Neuron (in vitro differentiated cells): ENCODE measurements around the gene AMHR2.
"Not testable (repeated sequence)": the region's sequence is repeated elsewhere in the genome, so short reads cannot be mapped to it uniquely, and the experiment has no call there.

Source experiments
- H2AFZ ChIP-seq: one replicate; pipeline ENCODE4 v1.6.1; 2013; ENCODE audit warnings: low read depth, mild to moderate bottlenecking, inconsistent platforms, low read length, moderate library complexity
- H3K27me3 ChIP-seq: one replicate; pipeline ENCODE4 v1.6.1; 2013; ENCODE audit warnings: low read length; ENCODE audit not compliant: insufficient read depth
- H3K36me3 ChIP-seq: one replicate; pipeline ENCODE4 v1.6.1; 2013; ENCODE audit warnings: low read length; ENCODE audit not compliant: insufficient read depth
- H3K4me1 ChIP-seq: one replicate; pipeline ENCODE4 v1.6.1; 2013; ENCODE audit warnings: low read length; ENCODE audit not compliant: insufficient read depth
- H3K4me3 ChIP-seq: 2 replicates; pipeline ENCODE4 v1.5.1; 2013; ENCODE audit warnings: mild to moderate bottlenecking, low read length, moderate library complexity
- H3K9me3 ChIP-seq: one replicate; pipeline ENCODE4 v1.6.1; 2013; ENCODE audit warnings: low read length

AMHR2 gene

DNA sequence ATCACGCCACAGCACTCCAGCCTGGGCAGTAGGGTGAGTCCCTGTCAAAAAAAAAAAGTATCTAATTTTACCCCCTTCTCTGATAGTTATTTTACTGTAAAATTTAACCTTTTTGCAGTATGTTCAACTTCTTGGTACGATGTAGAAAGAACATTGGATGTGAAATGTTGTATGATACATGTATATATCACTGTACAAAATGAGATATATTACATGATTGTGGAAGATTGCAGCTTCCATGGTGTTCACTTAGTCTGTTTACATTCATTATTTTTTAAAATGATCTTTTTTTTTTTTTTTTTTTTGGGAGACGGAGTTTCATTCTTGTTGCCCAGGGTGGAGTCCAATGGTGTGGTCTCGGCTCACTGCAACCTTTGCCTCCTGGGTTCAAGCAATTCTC lies 34.7 kb upstream of the AMHR2 start:
- no peak overlapping the region for H3K4me3 ChIP-seq
- peaks cover 2% of the 10 kb centered on the region for H3K9me3 ChIP-seq
- peaks cover 33% of the 10 kb centered on the region for H3K36me3 ChIP-seq
- H3K27me3 ChIP-seq: no peaks in the 10 kb centered on the region
- peaks cover 10% of the 10 kb centered on the region for H3K4me1 ChIP-seq
- H2AFZ ChIP-seq: no peak overlapping the region

DNA sequence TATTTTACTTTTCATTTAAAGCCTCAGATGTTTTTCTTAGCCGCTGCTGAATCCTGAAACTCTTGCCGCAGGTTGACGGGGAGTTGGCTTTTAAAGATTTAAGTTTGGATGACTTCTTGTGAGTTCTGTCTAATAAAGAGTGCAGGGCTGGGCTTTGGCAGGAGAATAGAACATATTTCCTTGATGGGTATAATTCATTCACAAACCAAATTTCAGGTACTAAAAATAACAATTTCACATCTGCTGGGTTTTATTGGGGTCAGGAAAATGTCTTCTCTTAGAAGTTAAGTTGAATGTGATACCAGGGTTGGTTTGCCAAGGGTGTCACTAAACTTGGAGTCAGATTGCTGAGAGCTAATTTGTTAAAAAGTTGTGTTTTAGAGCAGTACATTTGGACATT lies 34.0 kb upstream of the AMHR2 start:
- Histone ChIP-seq H3K27me3 (no peaks in the 10 kb centered on the region), H3K36me3 (peaks cover 27% of the 10 kb centered on the region), H3K4me3 (no peak overlapping the region)

DNA sequence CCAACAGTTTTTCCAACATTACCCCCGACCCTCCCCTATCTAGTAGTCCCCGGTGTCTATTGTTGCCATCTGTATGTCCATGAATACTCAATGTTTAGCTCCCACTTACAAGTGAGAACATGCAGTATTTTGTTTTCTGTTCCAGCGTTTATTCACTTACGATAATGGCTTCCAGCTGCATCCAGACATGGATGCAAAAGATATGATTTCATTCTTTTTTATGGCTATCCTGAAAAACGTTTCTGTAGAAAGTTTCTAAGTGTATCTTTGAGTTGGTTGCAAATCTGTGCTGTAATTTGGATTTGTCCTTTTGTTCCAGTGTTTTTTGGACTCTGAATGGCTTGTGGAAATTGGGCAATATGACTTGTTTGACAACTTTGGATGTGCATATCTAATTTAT lies 31.9 kb upstream of the AMHR2 start:
- Histone ChIP-seq H3K27me3 (no peaks in the 10 kb centered on the region), H3K9me3 (no peaks in the 10 kb centered on the region), H3K36me3 (peaks cover 23% of the 10 kb centered on the region), H3K4me1 (peaks cover 8% of the 10 kb centered on the region), H2AFZ (no peak overlapping the region), H3K4me3 (no peak overlapping the region)

More for the DNA sequence above, 34.0 kb upstream of the AMHR2 start:
- no peak overlapping the region for H2AFZ ChIP-seq
- peaks cover under 1% of the 10 kb centered on the region for H3K9me3 ChIP-seq
- H3K4me1 ChIP-seq: peaks cover 8% of the 10 kb centered on the region

DNA sequence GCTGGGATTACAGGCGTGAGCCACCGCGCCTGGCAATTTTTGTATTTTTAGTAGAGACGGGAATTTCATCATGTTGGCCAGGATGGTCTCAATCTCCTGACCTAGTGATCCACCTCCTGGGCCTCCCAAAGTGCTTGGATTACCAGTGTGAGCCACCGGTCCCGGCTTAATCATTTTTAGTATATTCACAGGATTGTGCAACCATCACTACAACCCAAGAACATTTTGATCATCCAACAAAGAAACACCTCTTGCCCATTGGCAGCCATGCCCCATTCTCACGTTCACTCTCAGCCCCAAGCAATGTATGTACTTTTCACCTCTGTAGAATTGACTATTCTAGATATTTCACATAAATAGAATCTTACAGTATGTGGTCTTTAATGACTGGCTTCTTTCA lies 23.8 kb upstream of the AMHR2 start:
- Histone ChIP-seq H3K36me3 (peaks cover 9% of the 10 kb centered on the region), H3K4me3 (no peak overlapping the region)

DNA sequence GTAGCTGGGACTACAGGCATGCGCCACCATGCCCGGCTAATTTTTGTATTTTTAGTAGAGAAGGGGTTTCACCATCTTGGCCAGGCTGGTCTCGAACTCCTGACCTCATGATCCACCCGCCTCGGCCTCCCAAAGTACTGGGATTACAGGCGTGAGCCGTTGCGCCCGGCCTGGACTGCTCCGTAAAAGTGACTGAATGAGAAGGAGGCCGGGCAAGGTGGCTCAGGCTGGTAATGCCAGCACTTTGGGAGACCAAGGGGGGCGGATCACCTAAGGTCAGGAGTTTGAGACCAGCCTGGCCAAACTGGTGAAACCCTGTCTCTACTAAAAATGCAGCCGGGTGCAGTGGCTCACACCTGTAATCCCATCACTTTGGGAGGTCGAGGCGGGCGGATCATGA lies 21.3 kb upstream of the AMHR2 start:
- H3K4me3 ChIP-seq, H3K27me3 ChIP-seq, H3K4me1 ChIP-seq, H2AFZ ChIP-seq, H3K9me3 ChIP-seq: not testable (repeated sequence)
- peaks cover 15% of the 10 kb centered on the region for H3K36me3 ChIP-seq

More for the DNA sequence above, 23.8 kb upstream of the AMHR2 start:
- Histone ChIP-seq H3K4me1 (no peaks in the 10 kb centered on the region), H2AFZ (no peak overlapping the region), H3K9me3 (no peaks in the 10 kb centered on the region), H3K27me3 (no peaks in the 10 kb centered on the region)

DNA sequence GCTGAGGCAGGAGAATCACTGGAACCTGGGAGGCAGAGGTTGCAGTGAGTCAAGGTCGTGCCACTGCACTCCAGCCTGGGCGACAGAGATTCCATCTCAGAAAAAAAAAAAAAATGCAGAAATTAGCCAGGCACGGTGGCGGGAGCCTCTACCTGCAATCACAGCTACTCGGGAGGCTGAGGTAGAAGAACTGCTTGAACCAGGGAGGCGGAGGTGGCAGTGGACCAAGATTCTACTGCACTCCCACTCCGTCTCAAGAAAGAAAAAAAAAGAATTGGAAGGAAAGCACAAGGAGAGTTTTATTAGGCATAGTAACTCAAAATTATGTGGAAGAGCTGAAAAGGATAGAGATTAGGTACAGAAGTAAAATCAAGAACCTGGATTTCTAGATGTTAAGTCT lies 20.8 kb upstream of the AMHR2 start:
- Histone ChIP-seq H3K36me3 (peaks cover 15% of the 10 kb centered on the region), H3K27me3 (no peaks in the 10 kb centered on the region), H3K4me1 (no peaks in the 10 kb centered on the region), H3K9me3 (no peaks in the 10 kb centered on the region), H3K4me3 (no peak overlapping the region), H2AFZ (no peak overlapping the region)

DNA sequence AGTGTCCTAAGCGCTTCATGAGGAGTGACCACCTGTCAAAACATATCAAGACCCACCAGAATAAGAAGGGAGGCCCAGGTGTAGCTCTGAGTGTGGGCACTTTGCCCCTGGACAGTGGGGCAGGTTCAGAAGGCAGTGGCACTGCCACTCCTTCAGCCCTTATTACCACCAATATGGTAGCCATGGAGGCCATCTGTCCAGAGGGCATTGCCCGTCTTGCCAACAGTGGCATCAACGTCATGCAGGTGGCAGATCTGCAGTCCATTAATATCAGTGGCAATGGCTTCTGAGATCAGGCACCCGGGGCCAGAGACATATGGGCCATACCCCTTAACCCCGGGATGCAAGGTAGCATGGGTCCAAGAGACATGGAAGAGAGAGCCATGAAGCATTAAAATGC lies 12.7 kb upstream of the AMHR2 start:
- Histone ChIP-seq H3K4me1 (peaks cover 33% of the 10 kb centered on the region), H2AFZ (no peak overlapping the region), H3K27me3 (no peaks in the 10 kb centered on the region), H3K4me3 (no peak overlapping the region), H3K9me3 (no peaks in the 10 kb centered on the region), H3K36me3 (peaks cover 38% of the 10 kb centered on the region)

DNA sequence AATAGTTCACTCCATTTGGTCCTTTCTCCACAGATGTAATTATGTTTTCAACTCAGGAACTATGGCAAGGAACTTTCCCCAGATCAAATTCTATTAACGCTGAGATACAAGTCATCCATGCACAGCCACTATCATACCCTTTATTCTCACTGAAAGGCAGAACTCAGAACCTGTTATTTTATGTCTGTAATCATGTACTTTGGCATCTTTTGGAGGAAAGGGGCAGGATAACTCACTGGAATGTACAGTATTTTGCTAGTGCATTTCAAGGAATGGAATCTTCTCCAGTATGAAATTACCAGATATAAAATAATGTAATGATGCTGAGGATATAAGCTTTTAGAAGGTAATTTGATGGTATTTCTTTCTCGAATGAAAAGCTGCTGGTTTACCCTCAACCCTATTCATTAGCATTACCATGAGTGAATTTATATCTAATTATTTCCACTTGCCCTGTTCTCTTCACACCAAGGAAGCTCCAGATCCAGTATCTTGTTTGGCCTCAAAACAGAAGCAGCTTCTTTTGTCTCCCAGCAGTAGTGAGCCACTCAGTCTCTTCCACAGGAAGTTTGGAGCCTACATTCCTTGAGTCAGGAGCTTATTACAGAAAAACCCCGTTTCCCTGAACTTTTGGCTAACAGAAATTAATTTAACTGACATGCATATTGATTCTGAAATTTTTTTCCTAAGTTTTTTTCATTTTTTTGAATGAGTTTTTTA lies 10.0 kb upstream of the AMHR2 start:
- Histone ChIP-seq H2AFZ (no peak overlapping the region), H3K36me3 (peaks cover 29% of the 10 kb centered on the region), H3K4me3 (no peak overlapping the region), H3K27me3 (no peaks in the 10 kb centered on the region), H3K9me3 (no peaks in the 10 kb centered on the region), H3K4me1 (peaks cover 33% of the 10 kb centered on the region)

DNA sequence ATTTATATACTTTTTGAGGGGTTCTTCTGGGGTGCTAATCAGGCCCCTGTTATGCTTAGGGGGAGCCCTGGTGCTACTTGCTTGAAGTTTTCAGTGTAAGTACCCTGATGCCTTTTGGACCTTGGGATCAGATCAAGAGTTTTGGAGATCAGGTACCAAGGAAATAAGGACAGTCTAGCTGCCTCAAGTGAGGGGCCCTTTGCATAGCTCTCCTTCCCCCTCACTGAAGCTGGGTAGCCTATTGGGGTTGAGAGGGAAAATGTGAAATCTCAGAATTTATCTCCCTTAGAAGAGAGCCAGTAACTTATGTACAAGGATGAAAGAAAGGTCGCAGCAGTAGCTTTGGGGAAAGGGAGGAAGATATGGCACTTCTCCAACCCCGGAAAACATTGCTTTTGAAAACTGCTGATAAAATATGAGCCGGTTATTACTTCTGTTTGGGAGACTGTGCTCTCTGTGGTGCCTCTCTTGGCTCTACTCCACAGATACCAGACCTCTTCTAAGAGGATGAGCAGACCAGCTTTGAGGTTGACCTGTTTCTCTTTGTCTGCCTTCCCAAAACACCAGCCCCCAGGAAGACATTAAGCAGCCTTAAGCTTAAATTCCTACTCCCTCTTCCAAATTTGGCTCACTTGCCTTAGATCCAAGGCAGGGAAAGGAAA lies 8.8 kb upstream of the AMHR2 start:
- Histone ChIP-seq H3K36me3 (peaks cover 21% of the 10 kb centered on the region), H3K27me3 (no peaks in the 10 kb centered on the region), H2AFZ (no peak overlapping the region), H3K4me3 (no peak overlapping the region), H3K9me3 (no peaks in the 10 kb centered on the region), H3K4me1 (peaks cover 33% of the 10 kb centered on the region)

DNA sequence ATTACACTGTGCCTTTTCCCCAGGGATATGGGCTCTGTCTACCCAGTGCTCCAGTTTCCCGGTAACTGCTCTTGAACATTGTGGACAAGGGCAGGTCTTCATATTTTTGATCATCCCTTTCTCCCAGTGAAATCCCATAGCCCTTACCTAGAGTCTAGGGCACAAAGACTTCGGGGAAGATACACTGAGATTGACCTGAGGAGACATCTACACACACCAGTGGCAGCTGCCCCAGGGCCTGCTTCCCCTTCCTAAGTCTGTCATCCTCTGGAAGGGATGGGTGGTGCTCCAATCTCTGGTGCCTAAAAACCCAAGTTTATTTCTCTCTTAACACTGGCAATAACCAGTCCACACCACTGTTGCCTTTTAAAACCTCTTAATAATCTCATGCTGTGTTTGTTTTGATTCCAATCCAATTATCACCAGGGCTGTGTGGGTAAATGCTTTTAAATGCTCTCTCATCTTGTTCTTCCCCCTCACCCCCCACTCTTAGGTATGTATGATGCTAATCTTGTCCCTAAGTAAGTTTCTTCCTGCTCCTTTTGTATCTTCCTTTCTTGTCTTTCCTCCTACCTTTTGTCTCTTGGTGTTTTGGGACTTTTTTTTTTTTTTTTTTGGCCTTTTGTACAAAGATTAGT lies 7.8 kb upstream of the AMHR2 start:
- H3K4me3 ChIP-seq, H3K27me3 ChIP-seq: not testable (repeated sequence)

DNA sequence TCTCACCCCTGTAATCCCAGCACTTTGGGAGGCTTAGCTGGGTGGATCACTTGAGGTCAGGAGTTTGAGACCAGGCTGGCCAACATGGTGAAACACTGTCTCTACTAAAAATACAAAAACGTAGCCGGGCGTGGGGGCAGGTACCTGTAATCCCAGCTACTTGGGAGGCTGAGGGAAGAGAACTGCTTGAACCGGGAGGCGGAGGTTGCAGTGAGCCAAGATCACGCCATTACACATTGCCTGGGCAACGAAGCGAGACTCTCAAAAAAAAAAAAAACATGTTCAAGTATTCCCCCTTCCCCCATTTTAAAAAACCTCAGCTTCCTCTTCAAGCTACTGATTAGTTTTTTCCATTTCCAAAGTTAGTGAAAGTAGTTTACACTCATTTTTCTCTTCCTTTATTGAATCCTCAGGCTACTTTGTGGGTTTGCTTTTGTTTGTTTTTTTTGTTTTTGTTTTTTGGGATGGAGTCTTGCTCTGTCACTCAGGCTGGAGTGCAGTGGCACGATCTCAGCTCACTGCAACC lies 6.3 kb upstream of the AMHR2 start:
- peaks cover 25% of the 10 kb centered on the region for H3K4me1 ChIP-seq
- H3K4me3 ChIP-seq, H3K36me3 ChIP-seq, H2AFZ ChIP-seq, H3K27me3 ChIP-seq, H3K9me3 ChIP-seq: not testable (repeated sequence)

More for the DNA sequence above, 7.8 kb upstream of the AMHR2 start:
- not testable (repeated sequence) for H3K9me3 ChIP-seq, H2AFZ ChIP-seq
- H3K36me3 ChIP-seq: peaks cover 18% of the 10 kb centered on the region
- H3K4me1 ChIP-seq: peaks cover 33% of the 10 kb centered on the region

DNA sequence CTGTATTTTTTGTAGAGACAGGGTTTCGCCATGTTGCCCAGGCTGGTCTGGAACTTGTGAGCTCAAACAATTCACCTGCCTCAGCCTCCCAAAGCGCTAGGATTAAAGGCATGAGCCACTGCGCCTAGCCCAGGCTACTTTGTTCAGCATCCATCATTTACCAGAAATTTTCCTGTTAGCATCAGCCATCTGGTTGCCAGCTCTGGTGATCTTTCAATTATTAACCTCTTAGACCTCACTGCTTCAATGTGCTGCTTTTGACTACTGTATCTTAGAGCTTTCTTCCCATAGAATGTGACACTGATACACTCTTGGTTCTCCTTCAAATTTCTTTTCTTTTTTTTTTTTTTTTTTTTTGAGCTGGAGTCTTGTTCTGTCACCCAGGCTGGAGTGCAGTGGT lies 5.4 kb upstream of the AMHR2 start:
- no peak overlapping the region for H3K4me3 ChIP-seq
- H3K4me1 ChIP-seq: peaks cover 17% of the 10 kb centered on the region
- no peak overlapping the region for H2AFZ ChIP-seq
- no peaks in the 10 kb centered on the region for H3K9me3 ChIP-seq
- no peaks in the 10 kb centered on the region for H3K27me3 ChIP-seq
- no peaks in the 10 kb centered on the region for H3K36me3 ChIP-seq

DNA sequence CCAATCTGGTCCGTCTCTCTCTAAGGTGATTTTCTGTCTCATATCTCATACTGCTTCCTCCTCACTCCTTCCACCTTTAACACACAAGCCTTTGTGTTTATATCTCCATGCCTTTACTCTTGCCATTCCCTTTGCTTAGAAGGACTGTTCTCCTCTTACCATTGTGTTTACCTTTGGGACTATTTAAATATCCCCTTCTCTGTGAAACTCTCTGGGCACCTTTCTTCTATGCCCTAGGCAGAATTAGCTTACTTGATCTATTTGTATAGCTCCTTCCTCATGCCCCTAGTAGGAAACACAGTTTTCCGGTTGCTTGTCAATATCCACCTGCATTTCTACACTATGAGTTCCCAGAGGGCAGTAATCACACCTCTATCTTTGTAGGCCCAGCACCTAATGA lies 3.9 kb upstream of the AMHR2 start:
- no peak overlapping the region for H3K4me3 ChIP-seq
- H3K36me3 ChIP-seq: no peaks in the 10 kb centered on the region
- H2AFZ ChIP-seq: no peak overlapping the region
- H3K27me3 ChIP-seq: no peaks in the 10 kb centered on the region
- peaks cover 4% of the 10 kb centered on the region for H3K4me1 ChIP-seq
- H3K9me3 ChIP-seq: no peaks in the 10 kb centered on the region
